ENCODE data around the gene DTNA. TPM values are rescaled to one million over a fixed set of nuclear protein-coding genes. Genes with fewer than 3 reads are reported as not detected.
"Not testable (repeated sequence)": the region's sequence is repeated elsewhere in the genome, so short reads cannot be mapped to it uniquely, and the experiment has no call there.

The DTNA gene
- total RNA-seq, 1 donor from 2014 or later: 0.25 TPM

DNA sequence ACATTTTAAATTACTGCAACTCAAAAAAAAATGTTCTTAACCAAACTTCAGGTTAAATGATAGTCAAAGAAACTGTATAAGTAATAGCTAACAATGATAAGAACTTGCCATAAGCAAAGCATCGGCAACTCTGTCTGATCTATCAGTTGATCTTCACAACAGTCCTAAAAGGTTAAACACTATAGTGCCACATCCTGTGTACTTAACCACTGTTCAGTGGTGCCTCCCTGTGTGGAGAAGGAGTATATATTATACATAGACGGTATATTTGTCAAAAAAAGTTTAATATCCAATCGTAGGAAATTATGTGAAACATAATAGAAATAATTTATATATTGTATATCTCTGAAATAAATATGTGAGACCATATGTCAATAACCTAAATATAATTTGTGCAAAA, 13.0 kb downstream of the DTNA start:
- intact Hi-C loops (cut with micrococcal nuclease): no loop called here

DNA sequence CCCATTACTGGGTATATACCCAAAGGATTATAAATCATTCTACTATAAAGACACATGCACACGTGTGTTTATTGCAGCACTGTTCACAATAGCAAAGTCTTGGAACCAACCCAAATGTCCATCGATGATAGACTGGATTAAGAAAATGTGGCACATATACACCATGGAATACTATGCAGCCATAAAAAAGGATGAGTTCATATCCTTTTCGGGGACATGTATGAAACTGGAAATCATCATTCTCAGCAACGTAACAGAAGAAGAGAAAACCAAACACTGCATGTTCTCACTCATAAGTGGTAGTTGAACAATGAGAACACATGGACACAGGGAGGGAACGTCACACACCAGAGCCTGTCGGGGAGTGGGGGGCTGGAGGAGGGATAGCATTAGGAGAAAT, 15.6 kb downstream of the DTNA start:
- intact Hi-C loops (cut with micrococcal nuclease): not testable (repeated sequence)

DNA sequence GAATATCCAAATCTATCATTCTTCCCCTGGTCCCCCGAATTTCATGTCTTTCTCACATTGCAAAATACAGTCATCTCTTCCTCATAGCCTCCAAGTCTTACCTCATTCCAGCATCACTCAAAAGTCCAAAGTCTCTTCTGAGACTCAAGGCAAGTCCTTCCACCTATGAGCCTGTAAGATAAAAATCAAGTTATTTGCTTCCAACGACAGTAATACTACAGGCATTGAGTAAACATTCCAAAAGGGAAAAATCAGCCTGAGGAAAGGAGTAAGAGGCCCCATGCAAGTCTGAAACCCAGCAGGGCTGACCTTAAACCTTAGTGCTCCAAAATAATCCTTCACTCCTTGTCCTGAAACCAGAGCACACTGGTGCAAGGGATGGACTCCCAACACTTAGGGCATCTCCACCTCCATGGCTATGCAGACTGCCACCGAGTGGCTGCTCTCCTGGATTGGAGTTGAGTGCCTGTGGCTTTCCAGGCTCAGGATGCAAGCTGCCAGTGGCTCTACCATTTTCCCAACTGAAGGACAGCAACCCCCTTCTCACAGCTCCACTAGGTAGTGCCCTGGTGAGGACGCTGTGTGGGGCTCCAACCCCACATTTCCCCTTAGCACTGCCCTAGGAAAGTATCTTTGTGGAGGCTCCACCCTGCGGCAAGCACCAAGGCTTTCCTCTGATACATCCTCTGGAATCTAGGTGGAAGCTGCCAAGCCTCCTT, 16.3 kb downstream of the DTNA start:
- intact Hi-C loops (cut with micrococcal nuclease): no loop called here

GRCh38 chr18:34729264-34729663, 19.2 kb downstream of the DTNA start:
- intact Hi-C loops (cut with micrococcal nuclease): no loop called here

GRCh38 chr18:34729740-34730355, 19.8 kb downstream of the DTNA start:
- intact Hi-C loops (cut with micrococcal nuclease): no loop called here

- intact Hi-C loops (cut with micrococcal nuclease): no loop called here
Observed at GRCh38 chr18:34730774-34731173, 20.7 kb downstream of the DTNA start.

DNA sequence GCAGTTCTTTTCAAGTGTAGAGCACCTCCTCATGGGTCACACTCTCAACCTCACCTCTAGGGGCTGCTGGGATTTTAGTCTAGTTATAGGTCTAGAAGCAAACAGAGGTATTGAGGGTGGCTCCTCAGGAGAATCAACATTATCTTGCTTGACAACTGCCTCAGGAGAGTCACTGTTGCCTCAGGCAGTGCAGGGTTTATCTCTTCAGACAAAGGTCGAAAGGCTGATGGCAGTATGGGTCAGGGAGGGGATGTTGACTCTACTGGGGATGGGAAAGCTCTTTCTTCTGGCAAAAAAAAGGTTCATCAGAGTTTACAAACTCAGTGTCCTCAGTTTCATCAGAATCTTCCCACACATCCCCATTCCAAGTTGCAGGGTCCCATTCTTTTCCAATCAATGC, 24.0 kb downstream of the DTNA start:
- intact Hi-C loops (cut with micrococcal nuclease): no loop called here

DNA sequence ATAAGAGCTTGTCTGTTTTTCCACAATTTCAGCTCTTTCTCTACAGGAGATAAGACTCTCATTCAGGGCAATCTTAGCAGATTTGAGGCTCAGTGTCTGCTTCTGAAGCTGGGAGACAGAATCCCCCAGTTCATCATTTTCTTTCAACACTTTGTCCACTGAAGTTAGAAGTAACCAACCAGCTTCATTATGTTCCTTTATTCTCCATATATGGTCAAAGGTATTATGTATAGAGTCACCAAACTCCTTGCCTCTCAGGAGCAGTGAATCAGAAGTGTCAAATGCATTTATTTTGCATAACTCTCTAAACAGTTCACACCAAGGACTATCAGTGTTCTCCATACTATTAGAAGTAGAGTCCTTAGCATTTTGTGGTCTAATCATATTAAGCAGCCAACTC, 24.4 kb downstream of the DTNA start:
- intact Hi-C loops (cut with micrococcal nuclease): not testable (repeated sequence)

- intact Hi-C loops (cut with micrococcal nuclease): no loop called here
Observed at GRCh38 chr18:34738175-34738894, 28.2 kb downstream of the DTNA start.

DNA sequence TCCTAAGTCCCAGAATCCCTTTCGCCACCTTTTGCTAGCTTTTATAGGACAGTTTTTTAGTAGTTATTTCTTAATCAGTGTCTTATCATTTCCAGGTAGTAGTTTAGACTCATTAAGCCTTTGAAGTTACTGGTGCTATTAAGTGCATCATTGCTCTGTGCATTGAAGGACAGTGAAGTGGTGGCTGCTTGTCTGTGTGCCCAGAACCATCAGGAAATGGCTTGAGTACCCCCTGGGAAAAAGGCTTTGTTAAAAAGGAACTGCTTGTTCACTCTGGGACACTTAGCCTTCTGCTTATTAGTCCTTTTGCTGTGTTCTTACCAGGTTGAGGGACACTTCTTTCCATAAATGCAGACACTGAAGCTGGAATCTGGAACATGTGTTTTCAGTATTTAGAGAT, 30.0 kb downstream of the DTNA start:
- intact Hi-C loops (cut with micrococcal nuclease): no loop called here

DNA sequence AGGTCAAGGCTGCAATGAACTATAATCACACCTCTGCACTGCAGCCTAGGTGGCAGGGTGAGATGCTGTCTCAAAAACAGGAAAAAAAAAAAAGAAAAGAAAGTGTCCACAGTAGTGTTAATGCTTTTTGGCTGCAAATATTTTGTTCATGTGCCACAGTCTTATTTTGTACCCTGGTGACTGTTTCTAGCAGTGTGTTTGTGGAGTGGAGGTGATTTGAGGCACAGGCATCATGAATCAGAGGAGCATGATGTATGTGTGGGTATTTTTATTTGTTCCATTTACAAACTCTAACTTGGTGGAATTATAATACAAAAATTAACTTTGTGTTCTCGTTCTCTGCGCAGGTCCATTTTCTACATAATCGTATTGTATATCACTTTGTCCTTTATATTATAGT, 30.6 kb downstream of the DTNA start:
- intact Hi-C loops (cut with micrococcal nuclease): no loop called here

GRCh38 chr18:34741401-34741800, 31.3 kb downstream of the DTNA start:
- intact Hi-C loops (cut with micrococcal nuclease): no loop called here

DNA sequence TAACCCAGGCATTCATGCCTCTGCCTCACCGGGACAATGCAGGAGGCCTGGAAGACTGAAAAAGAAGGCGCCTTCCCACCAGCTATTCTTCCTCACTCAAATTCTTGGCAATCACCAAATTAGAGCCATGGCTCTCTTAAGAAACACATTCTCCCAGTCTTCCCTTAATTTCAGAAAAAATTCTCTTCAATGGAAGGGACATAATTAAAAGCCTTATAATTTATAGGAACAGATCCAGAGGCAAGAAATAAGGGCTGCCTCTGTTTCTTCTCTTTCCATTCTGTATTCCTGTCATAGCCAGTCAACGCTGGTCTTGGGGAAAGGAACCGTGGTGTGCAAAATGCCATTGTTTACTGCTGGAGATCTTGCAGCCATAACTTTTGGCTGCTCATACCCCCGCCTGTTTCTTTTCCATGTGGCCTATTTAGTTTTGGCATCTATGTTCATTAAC, 32.8 kb downstream of the DTNA start:
- intact Hi-C loops (cut with micrococcal nuclease): no loop called here

DNA sequence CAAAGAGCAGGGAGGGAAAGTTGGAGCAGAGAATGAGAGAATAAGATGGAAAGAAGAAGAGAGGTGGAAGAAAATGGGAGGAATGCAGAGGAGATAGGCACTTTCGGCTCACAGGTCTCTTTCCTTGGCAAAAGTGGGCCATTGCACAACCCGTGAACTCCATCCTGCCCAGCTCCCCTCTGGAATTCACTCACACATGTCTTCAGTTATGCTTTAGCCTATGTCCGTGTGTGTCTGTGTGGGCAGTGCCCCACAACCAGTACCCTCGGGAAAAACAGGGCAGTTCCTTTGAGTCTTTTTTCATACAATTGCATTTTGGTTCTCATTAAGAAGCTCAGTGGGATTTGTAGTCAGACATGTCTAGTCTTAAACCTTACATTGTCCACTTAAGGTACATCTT, 34.5 kb downstream of the DTNA start:
- intact Hi-C loops (cut with micrococcal nuclease): no loop called here

- intact Hi-C loops (cut with micrococcal nuclease): no loop called here
Observed at GRCh38 chr18:34746614-34747013, 36.5 kb downstream of the DTNA start.

GRCh38 chr18:34749721-34750120, 39.6 kb downstream of the DTNA start:
- intact Hi-C loops (cut with micrococcal nuclease): no loop called here

DNA sequence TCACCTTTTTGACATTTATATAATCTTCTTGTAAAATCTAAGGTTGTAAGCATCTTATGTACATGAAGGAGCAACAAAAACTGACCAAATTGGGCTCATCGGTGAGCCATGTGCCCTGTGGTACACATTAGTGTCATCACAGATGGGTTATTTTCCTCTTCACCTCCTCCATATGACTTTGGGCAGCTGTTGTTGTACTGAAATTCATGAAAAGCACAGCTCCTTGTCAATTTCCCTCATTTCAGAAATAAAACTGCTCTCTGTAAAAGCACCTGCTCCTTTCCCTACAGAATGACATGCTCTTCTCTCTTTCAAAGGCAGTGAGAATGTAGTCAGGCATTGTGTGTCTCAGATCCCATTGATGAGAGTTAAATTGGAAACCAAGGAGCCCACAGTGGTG, 42.0 kb downstream of the DTNA start:
- intact Hi-C loops (cut with micrococcal nuclease): no loop called here

- intact Hi-C loops (cut with micrococcal nuclease): no loop called here
Observed at GRCh38 chr18:34754300-34754699, 44.2 kb downstream of the DTNA start.

- intact Hi-C loops (cut with micrococcal nuclease): no loop called here
Observed at GRCh38 chr18:34757666-34758065, 47.6 kb downstream of the DTNA start.

GRCh38 chr18:34758378-34758948, 48.4 kb downstream of the DTNA start:
- intact Hi-C loops (cut with micrococcal nuclease): no loop called here

GRCh38 chr18:34760444-34760843, 50.3 kb downstream of the DTNA start:
- intact Hi-C loops (cut with micrococcal nuclease): no loop called here

DNA sequence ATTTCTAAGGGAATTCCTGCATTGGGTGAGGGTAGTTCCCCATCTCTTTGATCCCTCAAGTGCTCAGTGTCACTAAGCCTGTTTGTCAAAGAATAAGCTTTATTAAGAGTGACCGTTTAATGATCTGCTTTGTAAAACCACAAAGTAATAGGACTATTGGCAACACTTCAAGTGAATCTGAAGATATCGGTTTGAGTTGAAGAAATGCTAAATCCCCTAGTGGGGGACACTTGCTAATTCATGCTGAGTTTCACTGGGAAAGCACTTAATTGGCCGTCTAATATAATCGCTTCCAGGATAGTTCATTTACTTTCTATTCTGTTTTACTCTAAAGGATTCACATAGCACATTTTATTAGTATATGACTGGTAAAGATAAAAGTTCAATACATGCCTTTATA, 54.4 kb downstream of the DTNA start:
- intact Hi-C loops (cut with micrococcal nuclease): no loop called here
